NCI-H524 (cell line): Measurements from ENCODE around the gene ACTL8.

Source experiments
- DNase-seq, 2 experiments: peaks; one replicate each; lab custom pipeline; 2025; lab: John Stamatoyannopoulos, UW

ACTL8 gene

GRCh38 chr1:17844185-17844826, 89.2 kb downstream of the ACTL8 start:
- peak; percentile 95 to 96 for DNase-seq

GRCh38 chr1:17845583-17845982, 90.5 kb downstream of the ACTL8 start:
- peak in 1 of 2 experiments; percentile 29 for DNase-seq

GRCh38 chr1:17846341-17846740, 91.2 kb downstream of the ACTL8 start:
- DNase-seq, result no peak

GRCh38 chr1:17847111-17847510, 92.0 kb downstream of the ACTL8 start:
- peak in 1 of 2 experiments; percentile 90 for DNase-seq

- DNase-seq, result no peak
Observed at GRCh38 chr1:17849216-17849615, 94.1 kb downstream of the ACTL8 start.

GRCh38 chr1:17851056-17851455, 95.9 kb downstream of the ACTL8 start:
- DNase-seq, result no peak

- peak in 1 of 2 experiments; percentile 15 for DNase-seq
Observed at GRCh38 chr1:17852383-17852782, 97.2 kb downstream of the ACTL8 start.

- no peak for DNase-seq
Observed at GRCh38 chr1:17853241-17853935, 98.3 kb downstream of the ACTL8 start.

GRCh38 chr1:17856496-17857108, 101.5 kb downstream of the ACTL8 start:
- DNase-seq, result peak in 1 of 2 experiments; percentile 33

GRCh38 chr1:17857109-17857499, 102.0 kb downstream of the ACTL8 start:
- no peak for DNase-seq

- DNase-seq, result no peak
Observed at GRCh38 chr1:17857996-17858395, 102.9 kb downstream of the ACTL8 start.

- no peak for DNase-seq
Observed at GRCh38 chr1:17860812-17861211, 105.7 kb downstream of the ACTL8 start.

GRCh38 chr1:17861685-17862084, 106.6 kb downstream of the ACTL8 start:
- DNase-seq, result peak; percentile 76 to 88

- no peak for DNase-seq
Observed at GRCh38 chr1:17862121-17862520, 107.0 kb downstream of the ACTL8 start.

GRCh38 chr1:17865912-17866739, 111.0 kb downstream of the ACTL8 start:
- DNase-seq, result no peak

GRCh38 chr1:17866740-17867029, 111.6 kb downstream of the ACTL8 start:
- DNase-seq, result no peak

- DNase-seq, result no peak
Observed at GRCh38 chr1:17867470-17867869, 112.3 kb downstream of the ACTL8 start.

GRCh38 chr1:17869815-17870214, 114.7 kb downstream of the ACTL8 start:
- no peak for DNase-seq

GRCh38 chr1:17870679-17871078, 115.5 kb downstream of the ACTL8 start:
- no peak for DNase-seq

GRCh38 chr1:17873007-17873675, 118.0 kb downstream of the ACTL8 start:
- DNase-seq, result no peak

- DNase-seq, result no peak
Observed at GRCh38 chr1:17874231-17874630, 119.1 kb downstream of the ACTL8 start.

- DNase-seq, result no peak
Observed at GRCh38 chr1:17874710-17875109, 119.6 kb downstream of the ACTL8 start.
